Naive thymus-derived CD4-positive, alpha-beta T cell (primary cell): ENCODE measurements around the gene MAMDC4. TPM values are rescaled to one million over a fixed set of nuclear protein-coding genes. Genes with fewer than 3 reads are reported as not detected.

Experiments used
- microRNA-seq: library from miRNA; unstranded; fragments of <30 nt; microRNA quantifications from one replicate; pipeline ENCODE4 v1.2.0, GENCODE V29; 2022; ENCODE audit warnings: borderline microRNAs expressed
- polyA plus RNA-seq, 2 donors: library from polyadenylated mRNA; unstranded; fragments of 300-500 nt; fragmentation: Illumina TruSeq; gene quantifications; one replicate each; pipeline ENCODE4 v1.2.3, GENCODE V29; 2021
- total RNA-seq, 6 experiments: library from RNA in 5 of 6; stranded (reverse) in 5 of 6; gene quantifications; 1 replicate in 5 of 6; 2 replicates in 1 of 6; pipeline ENCODE4 v1.2.3 and lab custom pipeline; 2021 to 2026

The MAMDC4 gene
- total and polyA plus RNA-seq, 7 experiments from 2014 or later = 0.22 to 27.7 (median 5.0) TPM; not detected in 1

Small RNA genes within 50 kb of the gene (microRNA-seq; reads per million reads assigned to microRNA genes)
- gene MIR4292 (not detected), gene MIR4479 (not detected)

Other genes with a start within 250 kb of the MAMDC4 start
- gene EGFL7, start 189.4 kb upstream of the MAMDC4 start, total RNA-seq = 1 to 10 TPM in 1 of 5 experiments, under 1 TPM in 2, not detected in 2; 0.56 to 2.3 (median 0.97) TPM
- not detected for gene EGFL7, start 189.4 kb upstream of the MAMDC4 start, polyA plus RNA-seq
- 10 to 100 TPM in 2 of 5 experiments, 1 to 10 TPM in 3; 2.3 to 20.6 (median 8.5) TPM for gene AGPAT2, start 164.9 kb upstream of the MAMDC4 start, total RNA-seq
- gene AGPAT2, start 164.9 kb upstream of the MAMDC4 start, polyA plus RNA-seq = 10 to 100 TPM; 12.0 to 13.1 TPM
- gene DIPK1B, start 139.8 kb upstream of the MAMDC4 start, total RNA-seq = 1 to 10 TPM in 1 of 5 experiments, under 1 TPM in 2, not detected in 2; 0.46 to 1.6 (median 0.56) TPM
- gene DIPK1B, start 139.8 kb upstream of the MAMDC4 start, polyA plus RNA-seq = under 1 TPM; 0.11 to 0.31 TPM
- gene LCN10, start 109.4 kb upstream of the MAMDC4 start, total RNA-seq = 1 to 10 TPM in 3 of 5 experiments, under 1 TPM in 1, not detected in 1; 0.34 to 3.2 (median 1.2) TPM
- gene LCN10, start 109.4 kb upstream of the MAMDC4 start, polyA plus RNA-seq = 1 to 10 TPM in 1 of 2 donors, under 1 TPM in 1; 0.45 to 1.1 TPM
- gene LCN6, start 103.8 kb upstream of the MAMDC4 start, total RNA-seq = not detected
- gene LCN6, start 103.8 kb upstream of the MAMDC4 start, polyA plus RNA-seq = not detected
- under 1 TPM in 1 of 5 experiments, not detected in 4; 0.83 TPM for gene LCN8, start 94.1 kb upstream of the MAMDC4 start, total RNA-seq
- gene LCN8, start 94.1 kb upstream of the MAMDC4 start, polyA plus RNA-seq = not detected
- not detected for gene LCN15, start 87.8 kb upstream of the MAMDC4 start, total RNA-seq
- not detected for gene LCN15, start 87.8 kb upstream of the MAMDC4 start, polyA plus RNA-seq
- 10 to 100 TPM; 27.2 to 54.9 (median 36.2) TPM for gene TMEM141, start 61.0 kb upstream of the MAMDC4 start, total RNA-seq
- gene TMEM141, start 61.0 kb upstream of the MAMDC4 start, polyA plus RNA-seq = 10 to 100 TPM; 28.2 to 30.6 TPM
- gene CCDC183, start 56.0 kb upstream of the MAMDC4 start, total RNA-seq = 1 to 10 TPM in 4 of 5 experiments, under 1 TPM in 1; 0.36 to 6.6 (median 3.0) TPM
- under 1 TPM; 0.35 to 0.62 TPM for gene CCDC183, start 56.0 kb upstream of the MAMDC4 start, polyA plus RNA-seq
- 100 to 1,000 TPM in 1 of 5 experiments, 10 to 100 TPM in 4; 59.6 to 100 (median 60.9) TPM for gene RABL6, start 44.4 kb upstream of the MAMDC4 start, total RNA-seq
- 10 to 100 TPM in 1 of 2 donors, 1 to 10 TPM in 1; 9.4 to 17.4 TPM for gene RABL6, start 44.4 kb upstream of the MAMDC4 start, polyA plus RNA-seq
- gene AJM1, start 9.9 kb upstream of the MAMDC4 start, total RNA-seq = 1 to 10 TPM in 3 of 5 experiments, under 1 TPM in 2; 0.81 to 7.5 (median 1.8) TPM
- gene AJM1, start 9.9 kb upstream of the MAMDC4 start, polyA plus RNA-seq = under 1 TPM in 1 of 2 donors, not detected in 1; 0.04 TPM
- 100 to 1,000 TPM in 1 of 5 experiments, 10 to 100 TPM in 4; 17.7 to 167 (median 27.7) TPM for gene PHPT1, start 2.9 kb upstream of the MAMDC4 start, total RNA-seq
- gene PHPT1, start 2.9 kb upstream of the MAMDC4 start, polyA plus RNA-seq = 10 to 100 TPM; 57.0 to 75.7 TPM
- gene EDF1, start 14.0 kb downstream of the MAMDC4 start, total RNA-seq = 100 to 1,000 TPM; 224 to 369 (median 283) TPM
- gene EDF1, start 14.0 kb downstream of the MAMDC4 start, polyA plus RNA-seq = 100 to 1,000 TPM; 337 to 404 TPM
- 10 to 100 TPM; 14.6 to 72.8 (median 29.6) TPM for gene TRAF2, start 34.2 kb downstream of the MAMDC4 start, total RNA-seq
- gene TRAF2, start 34.2 kb downstream of the MAMDC4 start, polyA plus RNA-seq = 10 to 100 TPM; 11.9 to 29.1 TPM
- gene FBXW5, start 92.4 kb downstream of the MAMDC4 start, total RNA-seq = 100 to 1,000 TPM in 1 of 5 experiments, 10 to 100 TPM in 4; 54.3 to 105 (median 94.5) TPM
- gene FBXW5, start 92.4 kb downstream of the MAMDC4 start, polyA plus RNA-seq = 100 to 1,000 TPM in 1 of 2 donors, 10 to 100 TPM in 1; 59.1 to 113 TPM
- gene C8G, start 92.9 kb downstream of the MAMDC4 start, total RNA-seq = 1 to 10 TPM in 3 of 5 experiments, under 1 TPM in 2; 0.77 to 3.6 (median 1.4) TPM
- gene C8G, start 92.9 kb downstream of the MAMDC4 start, polyA plus RNA-seq = not detected
- 1 to 10 TPM in 4 of 5 experiments, under 1 TPM in 1; 0.89 to 4.9 (median 2.6) TPM for gene LCN12, start 99.9 kb downstream of the MAMDC4 start, total RNA-seq
- not detected for gene LCN12, start 99.9 kb downstream of the MAMDC4 start, polyA plus RNA-seq
- 10 to 100 TPM in 1 of 5 experiments, 1 to 10 TPM in 3, under 1 TPM in 1; 0.97 to 68.7 (median 4.3) TPM for gene PTGDS, start 125.2 kb downstream of the MAMDC4 start, total RNA-seq
- gene PTGDS, start 125.2 kb downstream of the MAMDC4 start, polyA plus RNA-seq = not detected
- gene LCNL1, start 130.6 kb downstream of the MAMDC4 start, total RNA-seq = 1 to 10 TPM in 1 of 5 experiments, under 1 TPM in 2, not detected in 2; 0.12 to 1.9 (median 0.13) TPM
- gene LCNL1, start 130.6 kb downstream of the MAMDC4 start, polyA plus RNA-seq = not detected
- 10 to 100 TPM; 54.8 to 78.2 (median 68.0) TPM for gene PAXX, start 140.1 kb downstream of the MAMDC4 start, total RNA-seq
- gene PAXX, start 140.1 kb downstream of the MAMDC4 start, polyA plus RNA-seq = 10 to 100 TPM; 49.3 to 59.1 TPM
- gene CLIC3, start 144.2 kb downstream of the MAMDC4 start, total RNA-seq = 10 to 100 TPM in 1 of 5 experiments, 1 to 10 TPM in 1, under 1 TPM in 2, not detected in 1; 0.46 to 13.0 (median 1.4) TPM
- gene CLIC3, start 144.2 kb downstream of the MAMDC4 start, polyA plus RNA-seq = under 1 TPM; 0.31 to 0.77 TPM
- 100 to 1,000 TPM in 1 of 5 experiments, 10 to 100 TPM in 4; 18.4 to 112 (median 26.7) TPM for gene ABCA2, start 175.9 kb downstream of the MAMDC4 start, total RNA-seq
- 1 to 10 TPM; 1.8 to 2.5 TPM for gene ABCA2, start 175.9 kb downstream of the MAMDC4 start, polyA plus RNA-seq
- gene FUT7, start 179.7 kb downstream of the MAMDC4 start, total RNA-seq = 1 to 10 TPM in 1 of 5 experiments, under 1 TPM in 3, not detected in 1; 0.27 to 4.6 (median 0.50) TPM
- under 1 TPM; 0.06 to 0.25 TPM for gene FUT7, start 179.7 kb downstream of the MAMDC4 start, polyA plus RNA-seq
- gene NPDC1, start 193.8 kb downstream of the MAMDC4 start, total RNA-seq = 10 to 100 TPM in 2 of 5 experiments, 1 to 10 TPM in 3; 2.3 to 37.5 (median 7.4) TPM
- gene NPDC1, start 193.8 kb downstream of the MAMDC4 start, polyA plus RNA-seq = 1 to 10 TPM in 1 of 2 donors, under 1 TPM in 1; 0.36 to 1.2 TPM
- gene ENTPD2, start 201.7 kb downstream of the MAMDC4 start, total RNA-seq = not detected
- gene ENTPD2, start 201.7 kb downstream of the MAMDC4 start, polyA plus RNA-seq = not detected
- 10 to 100 TPM in 1 of 5 experiments, 1 to 10 TPM in 1, under 1 TPM in 3; 0.16 to 22.1 (median 0.74) TPM for gene SAPCD2, start 218.2 kb downstream of the MAMDC4 start, total RNA-seq
- gene SAPCD2, start 218.2 kb downstream of the MAMDC4 start, polyA plus RNA-seq = under 1 TPM in 1 of 2 donors, not detected in 1; 0.18 TPM
- gene UAP1L1, start 225.2 kb downstream of the MAMDC4 start, total RNA-seq = 10 to 100 TPM; 11.6 to 27.6 (median 15.2) TPM
- gene UAP1L1, start 225.2 kb downstream of the MAMDC4 start, polyA plus RNA-seq = 1 to 10 TPM in 1 of 2 donors, under 1 TPM in 1; 0.71 to 1.4 TPM
- 10 to 100 TPM; 57.3 to 74.2 (median 70.2) TPM for gene MAN1B1, start 234.6 kb downstream of the MAMDC4 start, total RNA-seq
- gene MAN1B1, start 234.6 kb downstream of the MAMDC4 start, polyA plus RNA-seq = 10 to 100 TPM; 36.0 to 51.2 TPM